Osteocyte (in vitro differentiated cells): Measurements from ENCODE around the gene HHLA2. TPM values are rescaled to one million over a fixed set of nuclear protein-coding genes. Genes with fewer than 3 reads are reported as not detected.

Experiments
- DNase-seq: peaks from one replicate; pipeline ENCODE4 v3.0.0; 2021; ENCODE audit warnings: mixed read lengths; ENCODE audit not compliant: unreplicated experiment; ENCODE audit errors: extremely low spot score
- H3K27ac Mint-ChIP-seq: one replicate; pipeline ENCODE4 v1.8.0; 2021; ENCODE audit warnings: mild to moderate bottlenecking, mixed read lengths; ENCODE audit not compliant: unreplicated experiment
- H3K27me3 Mint-ChIP-seq: one replicate; pipeline ENCODE4 v1.8.0; 2021; ENCODE audit warnings: mixed read lengths; ENCODE audit not compliant: unreplicated experiment
- H3K36me3 Mint-ChIP-seq: one replicate; pipeline ENCODE4 v1.8.0; 2021; ENCODE audit warnings: mixed read lengths; ENCODE audit not compliant: unreplicated experiment
- H3K4me1 Mint-ChIP-seq: one replicate; pipeline ENCODE4 v1.8.0; 2021; ENCODE audit warnings: mixed read lengths; ENCODE audit not compliant: unreplicated experiment
- H3K4me3 Mint-ChIP-seq: one replicate; pipeline ENCODE4 v1.8.0; 2021; ENCODE audit warnings: mild to moderate bottlenecking, moderate library complexity, mixed read lengths; ENCODE audit not compliant: unreplicated experiment
- H3K9me3 Mint-ChIP-seq: one replicate; pipeline ENCODE4 v1.8.0; 2021; ENCODE audit warnings: mixed read lengths; ENCODE audit not compliant: unreplicated experiment
- CTCF ChIP-seq: fragments of 200-600 bp; sonication (generic); IDR thresholded peaks from 2 replicates; pipeline ENCODE4 v1.5.0; 2021; ENCODE audit warnings: antibody characterized with exemption, mild to moderate bottlenecking, moderate library complexity
- total RNA-seq: library from RNA; stranded (reverse); gene quantifications from 2 replicates; pipeline ENCODE4 v1.2.1, GENCODE V29; 2021

Gene HHLA2
- total RNA-seq, 1 donor from 2014 or later = not detected

GRCh38 chr3:108343491-108343890 lies 47.1 kb downstream of the HHLA2 start:
- no peak for TF ChIP-seq CTCF
- Mint-ChIP-seq H3K36me3 (no peaks in the 10 kb centered on the region), H3K27ac (no peak overlapping the region), H3K27me3 (peaks cover 29% of the 10 kb centered on the region), H3K9me3 (no peaks in the 10 kb centered on the region), H3K4me1 (no peaks in the 10 kb centered on the region), H3K4me3 (no peak overlapping the region)
- no peak for DNase-seq

GRCh38 chr3:108345492-108346205 lies 49.3 kb downstream of the HHLA2 start:
- no peak for TF ChIP-seq CTCF
- Mint-ChIP-seq H3K4me3 (no peak overlapping the region), H3K4me1 (no peaks in the 10 kb centered on the region), H3K27me3 (peaks cover 30% of the 10 kb centered on the region), H3K9me3 (no peaks in the 10 kb centered on the region), H3K27ac (no peak overlapping the region), H3K36me3 (no peaks in the 10 kb centered on the region)
- DNase-seq = no peak

GRCh38 chr3:108346301-108347227 lies 50.2 kb downstream of the HHLA2 start:
- Mint-ChIP-seq H3K9me3 (no peaks in the 10 kb centered on the region), H3K4me1 (no peaks in the 10 kb centered on the region), H3K27ac (no peak overlapping the region), H3K4me3 (no peak overlapping the region), H3K27me3 (peaks cover 30% of the 10 kb centered on the region), H3K36me3 (no peaks in the 10 kb centered on the region)
- no peak for DNase-seq
- TF ChIP-seq CTCF = no peak

GRCh38 chr3:108352176-108352575 lies 55.8 kb downstream of the HHLA2 start:
- no peak for TF ChIP-seq CTCF
- Mint-ChIP-seq H3K27me3 (peaks cover 44% of the 10 kb centered on the region), H3K27ac (no peak overlapping the region), H3K9me3 (no peaks in the 10 kb centered on the region), H3K36me3 (no peaks in the 10 kb centered on the region), H3K4me1 (no peaks in the 10 kb centered on the region), H3K4me3 (no peak overlapping the region)
- DNase-seq = no peak

- H3K36me3 Mint-ChIP-seq = no peaks in the 10 kb centered on the region
- DNase-seq = no peak
- H3K27me3 Mint-ChIP-seq = peaks cover 34% of the 10 kb centered on the region
- H3K27ac Mint-ChIP-seq = no peak overlapping the region
- no peak overlapping the region for H3K4me3 Mint-ChIP-seq
- H3K9me3 Mint-ChIP-seq = no peaks in the 10 kb centered on the region
- no peaks in the 10 kb centered on the region for H3K4me1 Mint-ChIP-seq
- TF ChIP-seq CTCF = no peak
Observed at GRCh38 chr3:108354562-108354961, 58.2 kb downstream of the HHLA2 start.
